ENCODE measurements around the gene CYP2A7. TPM values are rescaled to one million over a fixed set of nuclear protein-coding genes. Genes with fewer than 3 reads are reported as not detected.
"Not testable (repeated sequence)": the region's sequence is repeated elsewhere in the genome, so short reads cannot be mapped to it uniquely, and the experiment has no call there.

CYP2A7 gene
- total and polyA plus RNA-seq, 5 donors from 2014 or later: not detected

- not testable (repeated sequence) for ATAC-seq (ENCODE audit: low read depth in 2 of 2); DNase-seq; H3K27ac Mint-ChIP-seq; H3K27ac ChIP-seq (ENCODE audit: insufficient read depth, low read length, poor library complexity, severe bottlenecking); H3K27me3 ChIP-seq (ENCODE audit: control insufficient read depth, insufficient read depth, low read length); H3K9me3 Mint-ChIP-seq; H3K36me3 Mint-ChIP-seq; H3K36me3 ChIP-seq (ENCODE audit: control insufficient read depth, insufficient read depth, low read length); H3K4me1 ChIP-seq (ENCODE audit: control insufficient read depth, insufficient read depth, low read length, poor library complexity, severe bottlenecking); H3K9me3 ChIP-seq (ENCODE audit: control insufficient read depth in 2 of 2, low read length in 2 of 2); H3K4me3 ChIP-seq (ENCODE audit: low read depth, low read length)
- H3K4me1 Mint-ChIP-seq: peaks cover 0 to 22% (median 12%) of the 10 kb centered on the region in 4 donors
- peaks cover 37% of the 10 kb centered on the region for H3K27me3 Mint-ChIP-seq
- H3K4me3 Mint-ChIP-seq: peak overlapping the region in 1 of 4 donors; percentile 5
Observed at GRCh38 chr19:40904673-40905156, 22.7 kb upstream of the CYP2A7 start.

- not testable (repeated sequence) for H3K36me3 Mint-ChIP-seq; H3K9me3 ChIP-seq (ENCODE audit: control insufficient read depth in 2 of 2, low read length in 2 of 2); H3K4me3 Mint-ChIP-seq; H3K4me3 ChIP-seq (ENCODE audit: low read depth, low read length); H3K4me1 ChIP-seq (ENCODE audit: control insufficient read depth, insufficient read depth, low read length, poor library complexity, severe bottlenecking); H3K27ac ChIP-seq (ENCODE audit: insufficient read depth, low read length, poor library complexity, severe bottlenecking); DNase-seq; H3K9me3 Mint-ChIP-seq; H3K27me3 ChIP-seq (ENCODE audit: control insufficient read depth, insufficient read depth, low read length); H3K36me3 ChIP-seq (ENCODE audit: control insufficient read depth, insufficient read depth, low read length); ATAC-seq (ENCODE audit: low read depth in 2 of 2); H3K27ac Mint-ChIP-seq
- Mint-ChIP-seq H3K4me1 (peaks cover 0 to 11% (median 4%) of the 10 kb centered on the region in 4 donors), H3K27me3 (peaks cover 28% of the 10 kb centered on the region)
Observed at GRCh38 chr19:40901975-40902750, 20.1 kb upstream of the CYP2A7 start.

- Mint-ChIP-seq H3K4me1 (peaks cover 0 to 11% (median 2%) of the 10 kb centered on the region in 4 donors), H3K27me3 (peaks cover 23% of the 10 kb centered on the region)
- H3K36me3 ChIP-seq (ENCODE audit: control insufficient read depth, insufficient read depth, low read length); H3K27ac Mint-ChIP-seq; H3K9me3 ChIP-seq (ENCODE audit: control insufficient read depth in 2 of 2, low read length in 2 of 2); H3K27me3 ChIP-seq (ENCODE audit: control insufficient read depth, insufficient read depth, low read length); DNase-seq; H3K4me3 Mint-ChIP-seq; ATAC-seq (ENCODE audit: low read depth in 2 of 2); H3K36me3 Mint-ChIP-seq; H3K27ac ChIP-seq (ENCODE audit: insufficient read depth, low read length, poor library complexity, severe bottlenecking); H3K9me3 Mint-ChIP-seq; H3K4me1 ChIP-seq (ENCODE audit: control insufficient read depth, insufficient read depth, low read length, poor library complexity, severe bottlenecking); H3K4me3 ChIP-seq (ENCODE audit: low read depth, low read length): not testable (repeated sequence)
Observed at GRCh38 chr19:40900521-40900920, 18.5 kb upstream of the CYP2A7 start.

GRCh38 chr19:40899964-40900363 is 17.9 kb upstream of the CYP2A7 start:
- peak in 1 of 3 donors; percentile 47 for DNase-seq
- not testable (repeated sequence) for H3K36me3 Mint-ChIP-seq; H3K27ac ChIP-seq (ENCODE audit: insufficient read depth, low read length, poor library complexity, severe bottlenecking); H3K27me3 ChIP-seq (ENCODE audit: control insufficient read depth, insufficient read depth, low read length); H3K4me1 ChIP-seq (ENCODE audit: control insufficient read depth, insufficient read depth, low read length, poor library complexity, severe bottlenecking); H3K27ac Mint-ChIP-seq; H3K9me3 Mint-ChIP-seq; H3K4me3 ChIP-seq (ENCODE audit: low read depth, low read length); H3K4me3 Mint-ChIP-seq; H3K9me3 ChIP-seq (ENCODE audit: control insufficient read depth in 2 of 2, low read length in 2 of 2); H3K36me3 ChIP-seq (ENCODE audit: control insufficient read depth, insufficient read depth, low read length)
- peak; percentile 42 to 71 for ATAC-seq (ENCODE audit: low read depth in 2 of 2)
- peaks cover 0 to 11% (median 2%) of the 10 kb centered on the region in 4 donors for H3K4me1 Mint-ChIP-seq
- H3K27me3 Mint-ChIP-seq: peaks cover 17% of the 10 kb centered on the region

GRCh38 chr19:40896843-40897789 is 15.1 kb upstream of the CYP2A7 start:
- not testable (repeated sequence) for DNase-seq; ATAC-seq (ENCODE audit: low read depth in 2 of 2); H3K27me3 ChIP-seq (ENCODE audit: control insufficient read depth, insufficient read depth, low read length); H3K27ac ChIP-seq (ENCODE audit: insufficient read depth, low read length, poor library complexity, severe bottlenecking); H3K27ac Mint-ChIP-seq; H3K4me1 ChIP-seq (ENCODE audit: control insufficient read depth, insufficient read depth, low read length, poor library complexity, severe bottlenecking); H3K4me3 ChIP-seq (ENCODE audit: low read depth, low read length); H3K36me3 ChIP-seq (ENCODE audit: control insufficient read depth, insufficient read depth, low read length); H3K9me3 ChIP-seq (ENCODE audit: control insufficient read depth in 2 of 2, low read length in 2 of 2); H3K36me3 Mint-ChIP-seq; H3K4me3 Mint-ChIP-seq; H3K9me3 Mint-ChIP-seq
- Mint-ChIP-seq H3K27me3 (peaks cover 33% of the 10 kb centered on the region), H3K4me1 (peaks cover 0 to 11% (median 2%) of the 10 kb centered on the region in 4 donors)

- H3K9me3 ChIP-seq (ENCODE audit: control insufficient read depth in 2 of 2, low read length in 2 of 2): no peaks in the 10 kb centered on the region
- Mint-ChIP-seq H3K9me3 (no peaks in the 10 kb centered on the region), H3K4me3 (no peak overlapping the region), H3K36me3 (no peaks in the 10 kb centered on the region), H3K27ac (no peak overlapping the region), H3K4me1 (peaks cover 0 to 11% (median 2%) of the 10 kb centered on the region in 4 donors), H3K27me3 (peaks cover 40% of the 10 kb centered on the region)
- H3K36me3 ChIP-seq (ENCODE audit: control insufficient read depth, insufficient read depth, low read length): no peaks in the 10 kb centered on the region
- no peak overlapping the region for H3K4me3 ChIP-seq (ENCODE audit: low read depth, low read length)
- H3K4me1 ChIP-seq (ENCODE audit: control insufficient read depth, insufficient read depth, low read length, poor library complexity, severe bottlenecking): no peaks in the 10 kb centered on the region
- DNase-seq (no peak), ATAC-seq (ENCODE audit: low read depth in 2 of 2) (no peak)
- no peaks in the 10 kb centered on the region for H3K27me3 ChIP-seq (ENCODE audit: control insufficient read depth, insufficient read depth, low read length)
- no peak overlapping the region for H3K27ac ChIP-seq (ENCODE audit: insufficient read depth, low read length, poor library complexity, severe bottlenecking)
Observed at GRCh38 chr19:40896418-40896796, 14.4 kb upstream of the CYP2A7 start.

- DNase-seq (no peak), ATAC-seq (ENCODE audit: low read depth in 2 of 2) (no peak)
- peaks cover 0 to 2% (median 0%) of the 10 kb centered on the region in 7 donors for H3K9me3 Mint-ChIP-seq
- no peaks in the 10 kb centered on the region for H3K36me3 Mint-ChIP-seq
- Histone ChIP-seq H3K4me1 (ENCODE audit: control insufficient read depth, insufficient read depth, low read length, poor library complexity, severe bottlenecking) (no peaks in the 10 kb centered on the region), H3K9me3 (ENCODE audit: control insufficient read depth in 2 of 2, low read length in 2 of 2) (no peaks in the 10 kb centered on the region), H3K4me3 (ENCODE audit: low read depth, low read length) (no peak overlapping the region), H3K36me3 (ENCODE audit: control insufficient read depth, insufficient read depth, low read length) (no peaks in the 10 kb centered on the region), H3K27ac (ENCODE audit: insufficient read depth, low read length, poor library complexity, severe bottlenecking) (no peak overlapping the region), H3K27me3 (ENCODE audit: control insufficient read depth, insufficient read depth, low read length) (peaks cover 2% of the 10 kb centered on the region)
- H3K27me3 Mint-ChIP-seq: peaks cover 45% of the 10 kb centered on the region
- H3K4me3 Mint-ChIP-seq: no peak overlapping the region
- peak overlapping the region in 1 of 3 donors; percentile 54 for H3K27ac Mint-ChIP-seq
- no peaks in the 10 kb centered on the region for H3K4me1 Mint-ChIP-seq
Observed at GRCh38 chr19:40893112-40893511, 11.1 kb upstream of the CYP2A7 start.
